HepG2 (cell line): Measurements from ENCODE around the gene ZNF23. TPM values are rescaled to one million over a fixed set of nuclear protein-coding genes. Genes with fewer than 3 reads are reported as not detected.

Source experiments
- NFYC ChIP-seq: IDR thresholded peaks from 2 replicates; pipeline ENCODE4 v1.6.1; 2016; ENCODE audit warnings: missing genetic modification reagents, missing compliant biosample characterization
- RAD21 ChIP-seq: fragments of 450-650 bp; formaldehyde crosslinking; IDR thresholded peaks from 2 replicates; pipeline ENCODE4 v1.5.0; 2020; ENCODE audit warnings: mild to moderate bottlenecking
- ZKSCAN1 ChIP-seq: fragments of 150-350 bp; IDR thresholded peaks from 2 replicates; pipeline ENCODE4 v1.6.1; 2014; ENCODE audit warnings: low read length
- ZNF407 ChIP-seq: sonication (generic); formaldehyde crosslinking; IDR thresholded peaks from one replicate; pipeline ENCODE4 v1.5.1; 2020; ENCODE audit warnings: mild to moderate bottlenecking, missing genetic modification reagents; ENCODE audit errors: not compliant biosample characterization
- ZNF850 ChIP-seq: sonication (generic); formaldehyde crosslinking; conservative IDR thresholded peaks from 2 replicates; pipeline ENCODE4 v1.9.0; 2021; ENCODE audit warnings: mild to moderate bottlenecking, missing genetic modification reagents
- polyA plus RNA-seq, 8 experiments: library from polyadenylated mRNA; depleted of rRNA in 3 of 8; stranded (reverse) in 7 of 8; unstranded in 1 of 8; fragments of >200 nt; fragmentation: Illumina TruSeq in 4 of 8; extraction: Trizol in 4 of 8; gene quantifications; 2 replicates each; pipeline versions ENCODE4 v1.2.1 to v1.2.3, GENCODE V29; 2011 to 2016; ENCODE audit warnings: low read depth in 4 of 8, missing spikeins in 1 of 8, mixed read lengths in 1 of 8; ENCODE audit not compliant: insufficient read depth in 1 of 8
- total RNA-seq, 5 experiments: library from RNA; depleted of rRNA; stranded (reverse); fragments of >200 nt; fragmentation: Illumina TruSeq; extraction: Trizol; gene quantifications; 2 replicates each; pipeline ENCODE4 v1.2.3, GENCODE V29; 2016; ENCODE audit warnings: low read depth in 1 of 5
- TF ChIP-seq, protein P1 (sequence below): sonication (generic); formaldehyde crosslinking; IDR thresholded peaks from 2 replicates; pipeline ENCODE4 v1.4.0; 2020; ENCODE audit warnings: missing genetic modification reagents, borderline replicate concordance
- TF ChIP-seq, protein P2 (sequence below): sonication (generic); formaldehyde crosslinking; IDR thresholded peaks from 2 replicates; pipeline ENCODE4 v1.5.0; 2020; ENCODE audit warnings: mild to moderate bottlenecking, missing genetic modification reagents, borderline replicate concordance

The ZNF23 gene
- total and polyA plus RNA-seq, 2 of the 13 experiments (the other 11 are each of a cell fraction or from before 2014, with no cell fraction given), result 8.6 to 12.2 TPM

DNA sequence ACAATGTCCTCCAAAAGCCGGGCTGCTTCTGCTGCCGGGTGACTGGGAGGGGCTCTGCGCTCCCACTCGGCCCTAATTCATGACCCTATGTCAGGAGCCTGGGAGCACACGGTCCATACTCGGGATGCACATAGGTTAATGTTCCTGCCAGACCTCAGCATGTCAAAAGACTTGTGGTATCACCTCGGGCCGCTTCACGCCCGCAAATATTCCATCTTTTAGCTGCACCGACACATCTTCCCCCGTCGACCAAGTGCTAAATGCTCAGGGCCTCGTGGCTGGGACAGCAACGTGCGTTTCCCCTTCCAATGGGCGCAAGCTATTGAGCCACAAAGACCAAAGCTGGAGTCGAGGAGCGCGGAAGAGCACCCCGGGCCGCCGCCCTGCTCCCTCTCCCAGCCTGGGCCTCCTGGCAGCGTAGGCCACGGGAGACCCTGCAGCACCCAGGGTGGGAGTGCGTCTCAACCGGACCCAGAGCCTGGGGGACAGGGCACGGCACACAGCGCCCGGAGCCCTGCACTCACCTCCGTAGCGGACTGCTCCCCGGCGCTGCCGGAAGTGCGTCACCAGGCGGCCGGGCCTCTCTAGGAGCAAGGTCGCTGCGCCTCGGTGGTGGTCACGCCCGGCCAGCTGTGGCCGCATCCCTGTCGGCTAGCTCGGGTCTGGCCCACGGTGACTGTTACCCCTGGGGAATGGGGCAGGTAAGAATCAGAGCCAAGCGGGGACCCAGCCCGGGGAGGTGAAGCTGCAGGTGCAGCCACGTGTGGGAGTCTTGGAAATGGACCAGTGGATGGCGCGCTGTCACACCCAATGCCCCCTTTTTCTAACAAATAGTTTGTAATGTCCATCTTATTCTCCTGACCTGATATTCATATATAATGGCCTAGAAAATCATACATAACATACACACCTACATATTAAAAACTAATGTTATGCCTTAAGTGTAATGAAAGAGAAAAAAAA, at the start of gene ZNF23 (continued):
- TF ChIP-seq ZNF407 (peak; percentile 95), NFYC (CRISPR knock-in tag) (peak; percentile 63), RAD21 (CRISPR knock-in tag) (peak; percentile 71), ZNF850 (no peak), ZKSCAN1 (no peak)
- TF ChIP-seq, protein P1, sequence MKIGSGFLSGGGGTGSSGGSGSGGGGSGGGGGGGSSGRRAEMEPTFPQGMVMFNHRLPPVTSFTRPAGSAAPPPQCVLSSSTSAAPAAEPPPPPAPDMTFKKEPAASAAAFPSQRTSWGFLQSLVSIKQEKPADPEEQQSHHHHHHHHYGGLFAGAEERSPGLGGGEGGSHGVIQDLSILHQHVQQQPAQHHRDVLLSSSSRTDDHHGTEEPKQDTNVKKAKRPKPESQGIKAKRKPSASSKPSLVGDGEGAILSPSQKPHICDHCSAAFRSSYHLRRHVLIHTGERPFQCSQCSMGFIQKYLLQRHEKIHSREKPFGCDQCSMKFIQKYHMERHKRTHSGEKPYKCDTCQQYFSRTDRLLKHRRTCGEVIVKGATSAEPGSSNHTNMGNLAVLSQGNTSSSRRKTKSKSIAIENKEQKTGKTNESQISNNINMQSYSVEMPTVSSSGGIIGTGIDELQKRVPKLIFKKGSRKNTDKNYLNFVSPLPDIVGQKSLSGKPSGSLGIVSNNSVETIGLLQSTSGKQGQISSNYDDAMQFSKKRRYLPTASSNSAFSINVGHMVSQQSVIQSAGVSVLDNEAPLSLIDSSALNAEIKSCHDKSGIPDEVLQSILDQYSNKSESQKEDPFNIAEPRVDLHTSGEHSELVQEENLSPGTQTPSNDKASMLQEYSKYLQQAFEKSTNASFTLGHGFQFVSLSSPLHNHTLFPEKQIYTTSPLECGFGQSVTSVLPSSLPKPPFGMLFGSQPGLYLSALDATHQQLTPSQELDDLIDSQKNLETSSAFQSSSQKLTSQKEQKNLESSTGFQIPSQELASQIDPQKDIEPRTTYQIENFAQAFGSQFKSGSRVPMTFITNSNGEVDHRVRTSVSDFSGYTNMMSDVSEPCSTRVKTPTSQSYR (CRISPR knock-in tag), result peak; percentile 14; the same call in 1 of the 2 replicates
- TF ChIP-seq, protein P2, sequence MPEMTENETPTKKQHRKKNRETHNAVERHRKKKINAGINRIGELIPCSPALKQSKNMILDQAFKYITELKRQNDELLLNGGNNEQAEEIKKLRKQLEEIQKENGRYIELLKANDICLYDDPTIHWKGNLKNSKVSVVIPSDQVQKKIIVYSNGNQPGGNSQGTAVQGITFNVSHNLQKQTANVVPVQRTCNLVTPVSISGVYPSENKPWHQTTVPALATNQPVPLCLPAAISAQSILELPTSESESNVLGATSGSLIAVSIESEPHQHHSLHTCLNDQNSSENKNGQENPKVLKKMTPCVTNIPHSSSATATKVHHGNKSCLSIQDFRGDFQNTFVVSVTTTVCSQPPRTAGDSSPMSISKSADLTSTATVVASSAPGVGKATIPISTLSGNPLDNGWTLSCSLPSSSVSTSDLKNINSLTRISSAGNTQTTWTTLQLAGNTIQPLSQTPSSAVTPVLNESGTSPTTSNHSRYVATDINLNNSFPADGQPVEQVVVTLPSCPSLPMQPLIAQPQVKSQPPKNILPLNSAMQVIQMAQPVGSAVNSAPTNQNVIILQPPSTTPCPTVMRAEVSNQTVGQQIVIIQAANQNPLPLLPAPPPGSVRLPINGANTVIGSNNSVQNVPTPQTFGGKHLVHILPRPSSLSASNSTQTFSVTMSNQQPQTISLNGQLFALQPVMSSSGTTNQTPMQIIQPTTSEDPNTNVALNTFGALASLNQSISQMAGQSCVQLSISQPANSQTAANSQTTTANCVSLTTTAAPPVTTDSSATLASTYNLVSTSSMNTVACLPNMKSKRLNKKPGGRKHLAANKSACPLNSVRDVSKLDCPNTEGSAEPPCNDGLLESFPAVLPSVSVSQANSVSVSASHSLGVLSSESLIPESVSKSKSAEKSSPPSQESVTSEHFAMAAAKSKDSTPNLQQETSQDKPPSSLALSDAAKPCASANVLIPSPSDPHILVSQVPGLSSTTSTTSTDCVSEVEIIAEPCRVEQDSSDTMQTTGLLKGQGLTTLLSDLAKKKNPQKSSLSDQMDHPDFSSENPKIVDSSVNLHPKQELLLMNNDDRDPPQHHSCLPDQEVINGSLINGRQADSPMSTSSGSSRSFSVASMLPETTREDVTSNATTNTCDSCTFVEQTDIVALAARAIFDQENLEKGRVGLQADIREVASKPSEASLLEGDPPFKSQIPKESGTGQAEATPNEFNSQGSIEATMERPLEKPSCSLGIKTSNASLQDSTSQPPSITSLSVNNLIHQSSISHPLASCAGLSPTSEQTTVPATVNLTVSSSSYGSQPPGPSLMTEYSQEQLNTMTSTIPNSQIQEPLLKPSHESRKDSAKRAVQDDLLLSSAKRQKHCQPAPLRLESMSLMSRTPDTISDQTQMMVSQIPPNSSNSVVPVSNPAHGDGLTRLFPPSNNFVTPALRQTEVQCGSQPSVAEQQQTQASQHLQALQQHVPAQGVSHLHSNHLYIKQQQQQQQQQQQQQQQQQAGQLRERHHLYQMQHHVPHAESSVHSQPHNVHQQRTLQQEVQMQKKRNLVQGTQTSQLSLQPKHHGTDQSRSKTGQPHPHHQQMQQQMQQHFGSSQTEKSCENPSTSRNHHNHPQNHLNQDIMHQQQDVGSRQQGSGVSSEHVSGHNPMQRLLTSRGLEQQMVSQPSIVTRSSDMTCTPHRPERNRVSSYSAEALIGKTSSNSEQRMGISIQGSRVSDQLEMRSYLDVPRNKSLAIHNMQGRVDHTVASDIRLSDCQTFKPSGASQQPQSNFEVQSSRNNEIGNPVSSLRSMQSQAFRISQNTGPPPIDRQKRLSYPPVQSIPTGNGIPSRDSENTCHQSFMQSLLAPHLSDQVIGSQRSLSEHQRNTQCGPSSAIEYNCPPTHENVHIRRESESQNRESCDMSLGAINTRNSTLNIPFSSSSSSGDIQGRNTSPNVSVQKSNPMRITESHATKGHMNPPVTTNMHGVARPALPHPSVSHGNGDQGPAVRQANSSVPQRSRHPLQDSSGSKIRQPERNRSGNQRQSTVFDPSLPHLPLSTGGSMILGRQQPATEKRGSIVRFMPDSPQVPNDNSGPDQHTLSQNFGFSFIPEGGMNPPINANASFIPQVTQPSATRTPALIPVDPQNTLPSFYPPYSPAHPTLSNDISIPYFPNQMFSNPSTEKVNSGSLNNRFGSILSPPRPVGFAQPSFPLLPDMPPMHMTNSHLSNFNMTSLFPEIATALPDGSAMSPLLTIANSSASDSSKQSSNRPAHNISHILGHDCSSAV (CRISPR knock-in tag), result no peak
